Psoas muscle (tissue), 8 donors: ENCODE data around the gene KCNJ18. TPM values are rescaled to one million over a fixed set of nuclear protein-coding genes. Genes with fewer than 3 reads are reported as not detected.
"Not testable (repeated sequence)": the region's sequence is repeated elsewhere in the genome, so short reads cannot be mapped to it uniquely, and the experiment has no call there.

Experiments used
- ATAC-seq, 4 donors: fragments of 200-7000 bp; cut with Tn5 transposase; one replicate each; pipeline ENCODE4 v1.9.1; 2020; ENCODE audit warnings: moderate library complexity in 3 of 4, mild to moderate bottlenecking in 2 of 4
- DNase-seq, 2 donors: peaks; one replicate each; pipeline ENCODE4 v3.0.0-alpha.2; 2020
- H3K27ac ChIP-seq: fragments of 200-600 bp; one replicate; pipeline ENCODE4 v1.8.0; 2022
- H3K27me3 ChIP-seq, 3 donors: fragments of 200-600 bp in 1 of 3; one replicate each; pipeline versions ENCODE4 v1.6.1 to v1.8.0; 2013 to 2022; ENCODE audit warnings: low read length in 2 of 3, mild to moderate bottlenecking in 2 of 3, moderate library complexity in 1 of 3; ENCODE audit not compliant: insufficient read depth in 3 of 3
- H3K36me3 ChIP-seq, 2 donors: fragments of 200-600 bp in 1 of 2; one replicate each; pipeline versions ENCODE4 v1.6.1 to v1.8.0; 2013 to 2022; ENCODE audit warnings: low read depth in 1 of 2, mild to moderate bottlenecking in 1 of 2, moderate library complexity in 1 of 2; ENCODE audit not compliant: insufficient read depth in 1 of 2
- H3K4me1 ChIP-seq: fragments of 200-600 bp; one replicate; pipeline ENCODE4 v1.8.0; 2022
- H3K4me3 ChIP-seq: fragments of 200-600 bp; one replicate; pipeline ENCODE4 v1.8.0; 2022; ENCODE audit warnings: mild to moderate bottlenecking
- H3K9me3 ChIP-seq: fragments of 200-600 bp; one replicate; pipeline ENCODE4 v1.8.0; 2022
- WGBS, 3 donors: extraction: QIAGEN DNeasy Blood & Tissue Kit; methylation state at CpG; one replicate each; pipeline versions ENCODE4 v1.1.6 to v1.1.7; 2013; 5-methylcytosine and 5-hydroxymethylcytosine counted together
- intact Hi-C, 2 donors: fragments of 100-400 bp; cut with DNase I; formaldehyde crosslinking; loops; one replicate each; pipeline versions ENCODE4 v1.11.0 to v1.14.2; 2022
- polyA plus RNA-seq, 3 donors: library from polyadenylated mRNA; stranded (reverse); fragments of 200-250 nt; gene quantifications; one replicate each; pipeline ENCODE4 v1.2.3, GENCODE V29; 2013
- total RNA-seq, 4 donors: library from RNA; stranded (reverse); fragmentation: NEBNext Ultra II Directional in 2 of 4; extraction: Animal tissue kit (Norgen Biotek cat#: 25700) in 2 of 4; gene quantifications; one replicate each; pipeline versions ENCODE4 v1.2.1 to v1.2.4, GENCODE V29; 2021 to 2023
- donor health status: healthy with polysubstance abuse.
- donor health status: DM: no; HTN: no; CAD: no; lungs with moderate emphysema.
- donor health status: Bipolar disorder and iron deficiency.
- donor health status: healthy.
- donor health status: DM: yes; HTN: yes; CAD: no.
- donor health status: DM: no; HTN: no; CAD: no.
- donor health status: DM: no; HTN: no; CAD: no.
- donor health status: DM: yes; HTN: yes; CAD: no.

The KCNJ18 gene
- total and polyA plus RNA-seq, 7 donors: 0.03 TPM; not detected in 6

- ATAC-seq: not testable (repeated sequence)
Observed at GRCh38 chr17:21724216-21725006, 32.1 kb downstream of the KCNJ18 start.

GRCh38 chr17:21731076-21731475 lies 38.8 kb downstream of the KCNJ18 start:
- WGBS, 3 donors: 75 to 81% (median 77%) methylated on average over 5 of the region's 5 CpGs
- H3K36me3 ChIP-seq, H3K4me1 ChIP-seq, intact Hi-C loops, H3K9me3 ChIP-seq, ATAC-seq, H3K4me3 ChIP-seq, H3K27me3 ChIP-seq, H3K27ac ChIP-seq, DNase-seq: not testable (repeated sequence)

More at GRCh38 chr17:21724216-21725006, 32.1 kb downstream of the KCNJ18 start:
- 62 to 83% (median 71%) methylated on average over 4 to 5 of the region's 6 CpGs for WGBS, 3 donors
- intact Hi-C loops, H3K27ac ChIP-seq, H3K9me3 ChIP-seq, DNase-seq, H3K4me1 ChIP-seq, H3K4me3 ChIP-seq, H3K27me3 ChIP-seq, H3K36me3 ChIP-seq: not testable (repeated sequence)

- H3K36me3 ChIP-seq, H3K4me1 ChIP-seq, ATAC-seq, intact Hi-C loops, H3K27ac ChIP-seq, H3K4me3 ChIP-seq, H3K27me3 ChIP-seq, DNase-seq, H3K9me3 ChIP-seq: not testable (repeated sequence)
- WGBS, 3 donors: 83 to 90% (median 86%) methylated on average over 3 of the region's 3 CpGs
Observed at GRCh38 chr17:21733931-21734330, 41.6 kb downstream of the KCNJ18 start.

- H3K4me3 ChIP-seq, intact Hi-C loops, H3K9me3 ChIP-seq, H3K27me3 ChIP-seq, H3K36me3 ChIP-seq, H3K4me1 ChIP-seq, H3K27ac ChIP-seq, DNase-seq: not testable (repeated sequence)
- peak in 3 of 4 donors; percentile 34 to 69 (median 66) for ATAC-seq
- WGBS, 3 donors: 84 to 89% (median 86%) methylated on average over 4 of the region's 4 CpGs
Observed at GRCh38 chr17:21735814-21736213, 43.5 kb downstream of the KCNJ18 start.

GRCh38 chr17:21737015-21737580 lies 44.8 kb downstream of the KCNJ18 start:
- not testable (repeated sequence) for ATAC-seq

GRCh38 chr17:21738241-21738640 lies 45.9 kb downstream of the KCNJ18 start:
- DNase-seq, H3K27me3 ChIP-seq, H3K27ac ChIP-seq, ATAC-seq, H3K4me3 ChIP-seq, H3K36me3 ChIP-seq, H3K4me1 ChIP-seq, intact Hi-C loops, H3K9me3 ChIP-seq: not testable (repeated sequence)
- 47 to 64% (median 58%) methylated on average over 2 of the region's 4 CpGs for WGBS, 3 donors

More at GRCh38 chr17:21737015-21737580, 44.8 kb downstream of the KCNJ18 start:
- DNase-seq, H3K27me3 ChIP-seq, intact Hi-C loops, H3K36me3 ChIP-seq, H3K27ac ChIP-seq, H3K9me3 ChIP-seq, H3K4me1 ChIP-seq, H3K4me3 ChIP-seq: not testable (repeated sequence)
- WGBS, 3 donors: 75 to 82% (median 78%) methylated on average over 15 to 20 of the region's 23 CpGs

GRCh38 chr17:21738877-21739474 lies 46.7 kb downstream of the KCNJ18 start:
- intact Hi-C loops, DNase-seq, H3K9me3 ChIP-seq, ATAC-seq, H3K27me3 ChIP-seq, H3K4me3 ChIP-seq, H3K27ac ChIP-seq, H3K36me3 ChIP-seq, H3K4me1 ChIP-seq: not testable (repeated sequence)
- WGBS, 3 donors: 75 to 79% (median 77%) methylated on average over 3 to 4 of the region's 8 CpGs

GRCh38 chr17:21739485-21739884 lies 47.2 kb downstream of the KCNJ18 start:
- intact Hi-C loops, H3K4me1 ChIP-seq, H3K36me3 ChIP-seq, H3K27ac ChIP-seq, DNase-seq, H3K9me3 ChIP-seq, H3K27me3 ChIP-seq, ATAC-seq, H3K4me3 ChIP-seq: not testable (repeated sequence)
- 71 to 72% (median 71%) methylated on average over 3 to 4 of the region's 7 CpGs for WGBS, 3 donors

- DNase-seq, H3K9me3 ChIP-seq, H3K4me1 ChIP-seq, ATAC-seq, intact Hi-C loops, H3K4me3 ChIP-seq, H3K36me3 ChIP-seq, H3K27me3 ChIP-seq, H3K27ac ChIP-seq: not testable (repeated sequence)
- WGBS, 3 donors: 33 to 47% (median 39%) methylated on average over 7 of the region's 7 CpGs
Observed at GRCh38 chr17:21740836-21741235, 48.5 kb downstream of the KCNJ18 start.

- H3K27me3 ChIP-seq, H3K36me3 ChIP-seq, intact Hi-C loops, H3K4me3 ChIP-seq, DNase-seq, H3K9me3 ChIP-seq, H3K4me1 ChIP-seq, H3K27ac ChIP-seq: not testable (repeated sequence)
- WGBS, 3 donors: no CpG with 5 or more reads among the region's 6 CpGs
- ATAC-seq: peak; percentile 55 to 86 (median 80)
Observed at GRCh38 chr17:21741520-21741919, 49.2 kb downstream of the KCNJ18 start.
